ENCODE data around the gene NKTR.

DNA sequence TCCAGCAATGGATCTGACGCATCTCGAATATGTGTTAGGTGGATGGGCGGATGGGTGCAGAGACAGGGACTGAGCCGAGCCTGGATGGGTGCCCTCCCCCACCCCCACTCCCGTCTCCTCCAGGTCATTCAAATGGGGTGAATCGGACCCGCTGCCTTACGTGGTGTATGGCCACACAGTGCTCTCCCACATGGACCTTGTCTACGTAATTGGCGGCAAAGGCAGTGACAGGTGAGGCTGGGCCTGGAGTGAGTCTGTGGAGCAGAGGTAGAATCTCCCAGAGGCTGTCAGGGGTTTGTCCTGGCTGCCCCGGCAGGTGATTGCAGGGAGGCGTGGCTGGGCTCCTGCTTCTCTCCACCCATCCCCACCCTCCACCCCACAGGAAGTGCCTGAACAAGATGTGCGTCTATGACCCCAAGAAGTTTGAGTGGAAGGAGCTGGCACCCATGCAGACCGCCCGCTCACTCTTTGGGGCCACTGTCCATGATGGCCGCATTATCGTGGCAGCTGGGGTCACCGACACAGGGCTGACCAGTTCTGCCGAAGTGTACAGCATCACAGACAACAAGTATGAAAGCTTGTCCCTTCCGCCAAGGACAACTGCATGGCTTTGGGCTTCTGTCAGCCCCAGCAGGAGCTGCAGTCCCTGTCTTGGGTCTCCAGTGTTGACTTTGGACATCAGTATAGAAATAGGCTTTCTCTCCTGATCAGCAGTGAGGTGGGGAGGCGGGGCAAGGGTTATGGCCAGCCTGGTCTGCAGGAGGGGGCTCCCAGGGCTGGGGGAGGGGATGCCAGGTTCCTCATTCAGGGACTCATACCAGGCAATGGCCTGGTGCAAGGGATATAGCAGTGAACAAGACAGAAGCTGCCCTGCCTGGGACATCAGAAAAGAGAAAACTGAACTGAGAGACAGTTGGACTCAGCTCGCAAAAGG is 88.3 kb downstream of the NKTR start:
- TF ChIP-seq, protein P1, sequence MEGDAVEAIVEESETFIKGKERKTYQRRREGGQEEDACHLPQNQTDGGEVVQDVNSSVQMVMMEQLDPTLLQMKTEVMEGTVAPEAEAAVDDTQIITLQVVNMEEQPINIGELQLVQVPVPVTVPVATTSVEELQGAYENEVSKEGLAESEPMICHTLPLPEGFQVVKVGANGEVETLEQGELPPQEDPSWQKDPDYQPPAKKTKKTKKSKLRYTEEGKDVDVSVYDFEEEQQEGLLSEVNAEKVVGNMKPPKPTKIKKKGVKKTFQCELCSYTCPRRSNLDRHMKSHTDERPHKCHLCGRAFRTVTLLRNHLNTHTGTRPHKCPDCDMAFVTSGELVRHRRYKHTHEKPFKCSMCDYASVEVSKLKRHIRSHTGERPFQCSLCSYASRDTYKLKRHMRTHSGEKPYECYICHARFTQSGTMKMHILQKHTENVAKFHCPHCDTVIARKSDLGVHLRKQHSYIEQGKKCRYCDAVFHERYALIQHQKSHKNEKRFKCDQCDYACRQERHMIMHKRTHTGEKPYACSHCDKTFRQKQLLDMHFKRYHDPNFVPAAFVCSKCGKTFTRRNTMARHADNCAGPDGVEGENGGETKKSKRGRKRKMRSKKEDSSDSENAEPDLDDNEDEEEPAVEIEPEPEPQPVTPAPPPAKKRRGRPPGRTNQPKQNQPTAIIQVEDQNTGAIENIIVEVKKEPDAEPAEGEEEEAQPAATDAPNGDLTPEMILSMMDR (IDR thresholded peaks at IDR 0.05; ENCODE audit: insufficient read depth, low read length): no peak
- TF ChIP-seq GABPA (IDR thresholded peaks at IDR 0.05; ENCODE audit: low read depth): no peak
- TF ChIP-seq POLR2AphosphoS5 (IDR thresholded peaks at IDR 0.05; ENCODE audit: low read depth): no peak
- TF ChIP-seq, protein P2, sequence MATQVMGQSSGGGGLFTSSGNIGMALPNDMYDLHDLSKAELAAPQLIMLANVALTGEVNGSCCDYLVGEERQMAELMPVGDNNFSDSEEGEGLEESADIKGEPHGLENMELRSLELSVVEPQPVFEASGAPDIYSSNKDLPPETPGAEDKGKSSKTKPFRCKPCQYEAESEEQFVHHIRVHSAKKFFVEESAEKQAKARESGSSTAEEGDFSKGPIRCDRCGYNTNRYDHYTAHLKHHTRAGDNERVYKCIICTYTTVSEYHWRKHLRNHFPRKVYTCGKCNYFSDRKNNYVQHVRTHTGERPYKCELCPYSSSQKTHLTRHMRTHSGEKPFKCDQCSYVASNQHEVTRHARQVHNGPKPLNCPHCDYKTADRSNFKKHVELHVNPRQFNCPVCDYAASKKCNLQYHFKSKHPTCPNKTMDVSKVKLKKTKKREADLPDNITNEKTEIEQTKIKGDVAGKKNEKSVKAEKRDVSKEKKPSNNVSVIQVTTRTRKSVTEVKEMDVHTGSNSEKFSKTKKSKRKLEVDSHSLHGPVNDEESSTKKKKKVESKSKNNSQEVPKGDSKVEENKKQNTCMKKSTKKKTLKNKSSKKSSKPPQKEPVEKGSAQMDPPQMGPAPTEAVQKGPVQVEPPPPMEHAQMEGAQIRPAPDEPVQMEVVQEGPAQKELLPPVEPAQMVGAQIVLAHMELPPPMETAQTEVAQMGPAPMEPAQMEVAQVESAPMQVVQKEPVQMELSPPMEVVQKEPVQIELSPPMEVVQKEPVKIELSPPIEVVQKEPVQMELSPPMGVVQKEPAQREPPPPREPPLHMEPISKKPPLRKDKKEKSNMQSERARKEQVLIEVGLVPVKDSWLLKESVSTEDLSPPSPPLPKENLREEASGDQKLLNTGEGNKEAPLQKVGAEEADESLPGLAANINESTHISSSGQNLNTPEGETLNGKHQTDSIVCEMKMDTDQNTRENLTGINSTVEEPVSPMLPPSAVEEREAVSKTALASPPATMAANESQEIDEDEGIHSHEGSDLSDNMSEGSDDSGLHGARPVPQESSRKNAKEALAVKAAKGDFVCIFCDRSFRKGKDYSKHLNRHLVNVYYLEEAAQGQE (IDR thresholded peaks at IDR 0.05; ENCODE audit: insufficient replicate concordance, low read depth): no peak
